Measurements from ENCODE around the gene BAZ2A. TPM values are rescaled to one million over a fixed set of nuclear protein-coding genes. Genes with fewer than 3 reads are reported as not detected.

The BAZ2A gene
- total RNA-seq, 4 donors from 2014 or later = 40.5 to 65.8 (median 55.4) TPM

DNA sequence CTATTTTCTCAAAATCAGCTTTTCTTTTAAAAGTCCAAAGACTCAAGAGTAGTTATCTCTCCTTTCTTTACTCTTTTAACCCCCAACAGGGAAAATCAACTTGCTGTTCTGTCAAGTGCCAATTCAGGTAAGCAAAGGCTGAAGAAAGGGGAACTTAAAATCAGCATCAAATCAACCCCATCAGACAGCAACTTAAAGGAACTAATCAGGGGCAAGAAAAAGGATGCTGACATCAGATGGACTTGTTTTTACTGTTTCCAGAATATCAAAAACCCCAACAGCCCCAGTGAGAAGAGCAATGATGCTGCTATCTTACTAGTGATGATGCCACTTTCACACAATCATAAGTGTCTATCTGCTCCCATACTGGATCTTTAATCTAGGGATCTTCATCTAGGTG lies 3.4 kb downstream of the BAZ2A start:
- H3K36me3 ChIP-seq = peaks cover 0 to 7% of the 10 kb centered on the region in 2 donors
- peak overlapping the region in 2 of 4 donors; percentile 25 to 100 for H3K27ac ChIP-seq
- in situ Hi-C loops (cut with MboI; ENCODE audit: low sequenced_read_pairs in 4 of 4) (loop anchor here in 1 of 4 donors (25.0 kb wide), 1 partner anchor 886 kb away; the partner anchor contains the start of genes DDIT3 and MBD6), intact Hi-C loops (cut with DNase I; ENCODE audit: low total_unique reads) (no loop called here)
- no peaks in the 10 kb centered on the region for H3K27me3 ChIP-seq
- no peak for TF ChIP-seq CTCF (IDR thresholded peaks at IDR 0.05 in 4 of 5, conservative IDR thresholded peaks at IDR 0.05 in 1 of 5)
- TF ChIP-seq POLR2A (IDR thresholded peaks at IDR 0.05) = no peak
- ATAC-seq (no peak), DNase-seq (no peak)
- no peaks in the 10 kb centered on the region for H3K9me3 ChIP-seq
- no peak overlapping the region for H3K4me3 ChIP-seq
- H3K4me1 ChIP-seq = peaks cover 68% of the 10 kb centered on the region in 2 donors

DNA sequence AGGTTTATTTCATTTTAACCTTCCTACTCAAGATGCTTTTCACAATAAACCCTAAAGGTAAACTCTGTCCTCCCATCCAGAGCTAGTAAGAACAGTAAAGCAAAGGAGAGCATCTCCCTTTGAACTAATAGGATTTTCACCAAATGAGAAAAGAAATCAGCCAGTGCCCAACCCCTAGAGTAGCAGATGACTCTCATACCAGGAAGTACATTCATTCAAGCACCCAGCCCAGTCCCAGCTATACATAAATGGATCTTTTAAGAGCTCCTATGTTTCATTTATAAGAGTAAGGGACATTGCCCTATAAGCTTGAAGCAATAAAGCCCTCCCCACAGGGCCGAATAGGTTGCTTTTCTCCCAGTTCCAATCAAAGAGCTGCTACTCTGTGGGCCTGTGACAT lies 7.6 kb downstream of the BAZ2A start:
- H3K4me3 ChIP-seq = no peak overlapping the region
- H3K9me3 ChIP-seq = no peaks in the 10 kb centered on the region
- DNase-seq = no peak
- no peak for ATAC-seq
- in situ Hi-C loops (cut with MboI; ENCODE audit: low sequenced_read_pairs in 4 of 4) = no loop called here
- intact Hi-C loops (cut with DNase I; ENCODE audit: low total_unique reads) = no loop called here
- TF ChIP-seq CTCF (IDR thresholded peaks at IDR 0.05 in 4 of 5, conservative IDR thresholded peaks at IDR 0.05 in 1 of 5) (no peak), POLR2A (IDR thresholded peaks at IDR 0.05) (no peak)
- peaks cover 43 to 63% of the 10 kb centered on the region in 2 donors for H3K4me1 ChIP-seq
- no peak overlapping the region for H3K27ac ChIP-seq
- peaks cover 0 to 11% of the 10 kb centered on the region in 2 donors for H3K36me3 ChIP-seq
- no peaks in the 10 kb centered on the region for H3K27me3 ChIP-seq

GRCh38 chr12:56616925-56617324 lies 13.2 kb downstream of the BAZ2A start:
- Histone ChIP-seq H3K27ac (peak overlapping the region in 2 of 4 donors; percentile 21 to 37), H3K27me3 (no peaks in the 10 kb centered on the region), H3K36me3 (peaks cover 5 to 60% of the 10 kb centered on the region in 2 donors), H3K4me3 (no peak overlapping the region), H3K4me1 (peaks cover 10 to 41% of the 10 kb centered on the region in 2 donors), H3K9me3 (no peaks in the 10 kb centered on the region)
- ATAC-seq (no peak), DNase-seq (no peak)
- intact Hi-C loops (cut with DNase I; ENCODE audit: low total_unique reads) (no loop called here), in situ Hi-C loops (cut with MboI; ENCODE audit: low sequenced_read_pairs in 4 of 4) (no loop called here)
- TF ChIP-seq CTCF (IDR thresholded peaks at IDR 0.05 in 4 of 5, conservative IDR thresholded peaks at IDR 0.05 in 1 of 5) (no peak), POLR2A (IDR thresholded peaks at IDR 0.05) (no peak)

GRCh38 chr12:56616244-56616643 lies 13.9 kb downstream of the BAZ2A start:
- intact Hi-C loops (cut with DNase I; ENCODE audit: low total_unique reads) (no loop called here), in situ Hi-C loops (cut with MboI; ENCODE audit: low sequenced_read_pairs in 4 of 4) (no loop called here)
- Histone ChIP-seq H3K27me3 (no peaks in the 10 kb centered on the region), H3K27ac (peak overlapping the region in 3 of 4 donors; percentile 21 to 45 (median 37)), H3K9me3 (no peaks in the 10 kb centered on the region), H3K4me3 (no peak overlapping the region), H3K36me3 (peaks cover 5 to 67% of the 10 kb centered on the region in 2 donors), H3K4me1 (peaks cover 10 to 40% of the 10 kb centered on the region in 2 donors)
- TF ChIP-seq POLR2A (IDR thresholded peaks at IDR 0.05) (no peak), CTCF (IDR thresholded peaks at IDR 0.05 in 4 of 5, conservative IDR thresholded peaks at IDR 0.05 in 1 of 5) (peak in 1 of 5 experiments; percentile 23)
- DNase-seq (no peak), ATAC-seq (peak in 1 of 2 donors; percentile 82)

- TF ChIP-seq CTCF (IDR thresholded peaks at IDR 0.05 in 4 of 5, conservative IDR thresholded peaks at IDR 0.05 in 1 of 5) (no peak), POLR2A (IDR thresholded peaks at IDR 0.05) (no peak)
These were observed 15.5 kb downstream of the BAZ2A start for GRCh38 chr12:56614627-56615026.

More at GRCh38 chr12:56614627-56615026, 15.5 kb downstream of the BAZ2A start:
- Histone ChIP-seq H3K9me3 (no peaks in the 10 kb centered on the region), H3K27ac (no peak overlapping the region), H3K4me1 (peaks cover 8 to 29% of the 10 kb centered on the region in 2 donors), H3K27me3 (no peaks in the 10 kb centered on the region), H3K36me3 (peaks cover 6 to 83% of the 10 kb centered on the region in 2 donors), H3K4me3 (no peak overlapping the region)
- DNase-seq (no peak), ATAC-seq (no peak)
- in situ Hi-C loops (cut with MboI; ENCODE audit: low sequenced_read_pairs in 4 of 4) = no loop called here
- intact Hi-C loops (cut with DNase I; ENCODE audit: low total_unique reads) = no loop called here
